ENCODE measurements around the gene THPO.
"Not testable (repeated sequence)": the region's sequence is repeated elsewhere in the genome, so short reads cannot be mapped to it uniquely, and the experiment has no call there.

Gene THPO

GRCh38 chr3:184347321-184348056, 30.5 kb downstream of the THPO start:
- no peak for DNase-seq

- no peak for DNase-seq
These were observed 31.4 kb downstream of the THPO start for GRCh38 chr3:184346480-184347190.

GRCh38 chr3:184345317-184346144, 32.5 kb downstream of the THPO start:
- no peak for DNase-seq

DNA sequence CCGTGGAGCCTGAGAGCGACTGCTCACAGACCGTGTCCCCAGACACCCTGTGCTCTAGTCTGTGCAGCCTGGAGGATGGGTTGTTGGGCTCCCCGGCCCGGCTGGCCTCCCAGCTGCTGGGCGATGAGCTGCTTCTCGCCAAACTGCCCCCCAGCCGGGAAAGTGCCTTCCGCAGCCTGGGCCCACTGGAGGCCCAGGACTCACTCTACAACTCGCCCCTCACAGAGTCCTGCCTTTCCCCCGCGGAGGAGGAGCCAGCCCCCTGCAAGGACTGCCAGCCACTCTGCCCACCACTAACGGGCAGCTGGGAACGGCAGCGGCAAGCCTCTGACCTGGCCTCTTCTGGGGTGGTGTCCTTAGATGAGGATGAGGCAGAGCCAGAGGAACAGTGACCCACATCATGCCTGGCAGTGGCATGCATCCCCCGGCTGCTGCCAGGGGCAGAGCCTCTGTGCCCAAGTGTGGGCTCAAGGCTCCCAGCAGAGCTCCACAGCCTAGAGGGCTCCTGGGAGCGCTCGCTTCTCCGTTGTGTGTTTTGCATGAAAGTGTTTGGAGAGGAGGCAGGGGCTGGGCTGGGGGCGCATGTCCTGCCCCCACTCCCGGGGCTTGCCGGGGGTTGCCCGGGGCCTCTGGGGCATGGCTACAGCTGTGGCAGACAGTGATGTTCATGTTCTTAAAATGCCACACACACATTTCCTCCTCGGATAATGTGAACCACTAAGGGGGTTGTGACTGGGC, 33.3 kb downstream of the THPO start:
- no peak for DNase-seq

DNA sequence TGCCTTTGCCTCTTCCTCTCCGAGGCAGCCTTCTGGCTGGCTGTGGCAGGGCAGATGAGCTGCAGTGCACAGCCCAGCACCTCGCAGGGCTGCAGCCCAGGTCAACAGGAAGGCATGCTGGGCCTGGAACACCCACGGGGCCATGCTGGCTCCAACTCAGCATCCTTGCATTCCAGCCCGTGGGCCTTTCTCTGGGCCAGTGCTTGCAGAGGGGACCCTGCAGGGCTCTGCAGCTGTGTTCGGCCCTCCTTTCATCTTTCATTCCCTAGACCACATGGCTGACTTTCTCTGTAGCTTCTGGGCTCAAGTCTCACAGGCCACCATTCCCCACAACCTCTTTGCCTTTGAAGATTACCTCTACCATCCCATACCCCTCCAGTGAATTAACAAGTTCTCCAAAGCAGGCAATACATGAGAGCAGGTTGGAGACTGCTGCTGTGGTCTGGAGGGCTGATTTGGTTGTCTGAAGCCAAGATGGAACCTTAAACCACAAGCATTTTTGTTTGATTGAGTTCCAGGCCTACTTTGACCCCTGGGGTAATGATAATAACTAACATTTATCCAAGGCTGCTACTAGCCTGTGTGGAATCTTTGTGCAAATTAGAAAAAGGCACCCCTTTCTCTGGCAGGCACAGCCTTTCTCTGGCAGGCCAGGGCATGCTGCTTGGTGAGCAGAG, 34.7 kb downstream of the THPO start:
- no peak for DNase-seq

- DNase-seq: no peak
These were observed 36.1 kb downstream of the THPO start for GRCh38 chr3:184341925-184342324.

GRCh38 chr3:184339451-184340135, 38.4 kb downstream of the THPO start:
- DNase-seq: not testable (repeated sequence)

GRCh38 chr3:184339001-184339400, 39.0 kb downstream of the THPO start:
- no peak for DNase-seq

DNA sequence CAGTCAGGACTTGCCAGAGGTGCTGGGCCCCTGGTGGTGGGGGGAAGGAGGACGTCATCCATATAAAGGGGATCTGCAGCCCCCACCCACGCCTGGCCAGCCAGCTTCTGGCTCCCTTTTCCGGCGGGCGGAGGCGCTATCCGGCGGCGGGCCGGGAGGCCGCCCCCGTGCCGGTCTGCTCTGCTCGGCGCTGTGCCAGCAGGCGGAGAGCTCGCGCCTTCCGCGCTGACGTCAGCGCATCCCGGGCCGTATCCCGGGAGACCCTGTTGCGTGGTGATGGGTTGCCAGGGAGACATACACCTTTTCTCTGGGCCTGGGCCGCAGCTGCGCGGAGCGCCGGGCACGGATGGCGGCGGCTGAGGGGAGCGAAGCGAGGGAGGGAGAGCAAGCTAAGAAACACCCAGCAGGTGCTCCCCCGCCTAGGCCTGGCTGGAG, 39.5 kb downstream of the THPO start:
- peak; percentile 16 for DNase-seq

GRCh38 chr3:184337981-184338380, 40.0 kb downstream of the THPO start:
- DNase-seq: no peak

- no peak for DNase-seq
These were observed 40.6 kb downstream of the THPO start, which contains the start of gene FAM131A for GRCh38 chr3:184337399-184337714. FAM131A (plus strand) TSS chr3:184337600; CDS start chr3:184337631, 31 bp downstream.

- no peak for DNase-seq
These were observed 41.2 kb downstream of the THPO start for GRCh38 chr3:184336547-184337398.

DNA sequence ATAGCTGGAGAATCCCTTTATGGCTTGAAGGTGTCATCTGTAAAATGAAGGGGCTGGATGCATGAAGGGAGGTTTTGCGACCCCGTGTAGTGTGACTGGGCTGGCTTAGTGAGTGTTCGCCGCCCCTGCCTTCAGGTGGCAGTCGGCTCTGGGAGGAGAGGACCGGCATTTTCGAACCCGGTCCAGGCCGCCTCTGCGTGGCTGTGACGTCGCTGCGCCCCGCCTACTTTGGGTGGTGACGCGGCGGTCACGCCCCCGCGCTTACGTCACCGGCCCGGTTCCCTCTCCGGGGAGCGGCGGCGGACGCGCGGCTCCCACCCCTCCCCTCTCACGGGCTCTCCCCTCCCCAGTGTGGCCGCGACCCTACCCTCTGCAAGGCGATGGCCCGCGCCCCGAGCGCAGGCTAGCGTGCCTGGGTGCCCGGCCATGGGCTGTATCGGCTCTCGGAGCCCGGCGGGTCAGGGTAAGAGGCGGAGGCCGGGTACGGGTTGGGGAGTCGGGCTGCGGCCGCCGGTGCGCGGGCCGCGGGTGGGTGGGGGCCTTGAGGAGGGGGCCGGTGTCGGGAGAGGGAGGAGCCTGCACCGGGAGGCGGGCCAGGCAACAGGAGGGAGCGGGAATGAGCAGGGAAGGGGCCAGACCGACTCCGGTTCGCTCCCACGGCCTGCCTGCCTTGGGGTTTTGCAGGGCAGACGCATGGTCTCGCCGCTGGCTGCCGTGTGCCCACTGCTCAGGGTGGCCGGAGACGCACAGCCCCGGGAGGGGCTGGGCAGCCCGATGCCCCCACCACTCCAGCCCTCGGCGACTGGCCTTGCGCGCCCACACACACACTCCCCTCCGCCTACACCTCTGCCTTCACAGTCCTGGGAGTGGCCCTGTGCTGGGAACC, 42.1 kb downstream of the THPO start:
- DNase-seq: peak; percentile 77

DNA sequence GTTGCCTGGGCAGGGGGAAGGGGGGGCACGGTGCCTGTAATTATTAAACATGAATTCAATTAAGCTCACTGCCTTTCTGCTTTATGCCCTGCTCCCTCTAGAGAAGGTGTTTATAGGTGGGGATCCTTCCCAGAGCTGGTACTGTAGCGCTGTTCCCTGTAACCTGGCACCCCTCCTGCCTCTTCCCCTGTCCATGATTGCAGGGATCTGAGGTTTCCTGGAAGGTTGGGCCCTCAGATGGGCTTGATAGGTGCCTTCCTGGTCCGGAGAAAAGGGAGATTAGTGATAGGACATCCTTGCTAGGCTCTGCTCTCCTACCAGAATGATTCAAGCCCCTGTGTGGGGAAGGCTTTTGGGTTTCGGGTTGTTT, 42.7 kb downstream of the THPO start:
- DNase-seq: no peak

GRCh38 chr3:184334470-184335158, 43.4 kb downstream of the THPO start:
- DNase-seq: no peak

DNA sequence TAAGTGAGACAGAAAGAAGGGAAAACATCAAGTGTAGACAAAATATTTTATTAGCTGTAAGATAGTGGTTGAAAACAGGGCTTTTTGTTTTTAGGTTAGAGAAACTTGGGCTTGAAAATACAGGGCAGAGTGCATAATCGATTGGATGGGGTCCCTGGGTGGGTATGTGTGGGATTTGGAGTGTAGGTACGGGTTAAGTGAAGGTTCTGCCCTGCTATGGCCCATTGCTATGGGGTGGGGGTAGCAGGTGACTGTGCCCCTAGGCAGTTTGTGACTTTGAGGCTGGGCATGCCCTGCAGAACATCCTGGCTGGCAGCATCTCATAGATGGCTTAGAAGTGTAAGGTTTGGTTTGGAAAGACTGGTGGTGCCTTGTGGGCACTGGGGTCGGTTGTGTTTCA, 44.3 kb downstream of the THPO start:
- no peak for DNase-seq

DNA sequence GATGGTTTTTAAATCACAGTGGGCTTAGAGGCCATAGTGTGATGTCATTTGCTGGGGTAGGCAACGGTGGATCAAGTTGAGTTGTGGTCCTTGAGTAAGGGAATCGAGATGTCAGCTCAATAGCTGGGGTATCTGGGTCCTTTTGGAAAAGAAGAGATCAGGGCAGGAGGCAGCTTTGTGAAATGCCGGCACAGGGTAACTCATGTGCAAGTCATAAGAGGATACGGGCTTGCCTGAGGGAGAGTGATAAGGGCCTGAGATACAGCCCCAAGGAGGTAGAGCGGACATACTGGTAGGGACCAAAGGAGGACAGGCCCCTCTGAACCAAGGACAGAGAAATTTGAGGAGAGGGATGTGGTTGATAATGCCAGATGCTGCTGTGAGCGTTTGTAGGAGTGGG, 44.8 kb downstream of the THPO start:
- DNase-seq: no peak

- no peak for DNase-seq
These were observed 45.5 kb downstream of the THPO start for GRCh38 chr3:184332370-184333090.
